Left renal cortex interstitium (tissue), 4 donors: Measurements from ENCODE around the gene FAM110A. TPM values are rescaled to one million over a fixed set of nuclear protein-coding genes. Genes with fewer than 3 reads are reported as not detected.
"Not testable (repeated sequence)": the region's sequence is repeated elsewhere in the genome, so short reads cannot be mapped to it uniquely, and the experiment has no call there.

ENCODE experiments used
- DNase-seq, 4 donors: peaks; one replicate each; pipeline ENCODE4 v3.0.0-alpha.2; 2013; ENCODE audit warnings: low read depth in 4 of 4, low spot score in 2 of 4, missing footprints in 1 of 4
- polyA plus RNA-seq, 4 donors: library from polyadenylated mRNA; unstranded; fragments of 120-200 nt; gene quantifications; one replicate each; pipeline ENCODE4 v1.2.1, GENCODE V29; 2013; ENCODE audit not compliant: insufficient read length in 4 of 4

The FAM110A gene
- polyA plus RNA-seq, 4 donors, result 6.5 to 13.1 (median 9.7) TPM

DNA sequence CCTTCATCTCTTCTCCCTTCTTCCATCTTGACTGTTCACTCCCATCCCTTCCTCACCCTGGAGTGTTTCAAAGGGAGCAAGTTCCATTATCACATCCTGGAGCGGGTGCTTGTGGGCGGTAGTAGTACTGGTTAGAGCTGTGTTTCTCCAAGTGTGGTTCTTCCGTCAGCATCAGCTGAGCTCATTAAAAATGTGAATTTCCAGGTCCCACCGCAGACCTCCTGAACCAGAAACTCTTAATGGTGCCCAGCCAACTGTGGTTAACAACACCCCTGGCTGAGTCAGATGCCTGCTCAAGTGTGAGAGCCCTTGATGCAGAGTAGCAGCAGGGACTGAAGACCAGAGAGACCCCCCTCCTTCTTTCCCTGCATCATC lies 58.2 kb downstream of the FAM110A start:
- peak in 2 of 4 donors; percentile 20 to 32 for DNase-seq

DNA sequence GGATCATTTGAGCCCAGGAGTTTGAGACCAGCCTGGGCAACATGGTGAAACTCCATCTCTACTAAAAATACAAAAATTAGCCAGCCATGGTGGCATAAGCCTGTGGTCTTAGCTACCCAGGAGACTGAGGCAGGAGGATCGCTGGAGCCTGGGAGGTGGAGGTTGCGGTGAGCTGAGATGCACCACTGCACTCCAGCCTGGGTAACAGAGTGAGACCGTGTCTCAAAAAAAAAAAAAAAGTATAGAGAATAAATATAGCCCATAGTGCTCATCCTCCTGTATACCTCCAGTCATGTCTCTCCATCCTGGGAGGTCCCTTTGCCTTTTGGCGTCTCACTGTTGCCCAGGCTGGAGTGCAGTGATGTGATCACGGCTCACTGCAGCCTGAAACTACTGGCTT lies 58.9 kb downstream of the FAM110A start:
- not testable (repeated sequence) for DNase-seq

Other genes with a start within 250 kb of the FAM110A start
- gene TCF15, start 223.4 kb upstream of the FAM110A start, polyA plus RNA-seq, result 1 to 10 TPM; 1.0 to 2.6 (median 1.5) TPM
- gene SRXN1, start 180.5 kb upstream of the FAM110A start, polyA plus RNA-seq, result 10 to 100 TPM; 10.4 to 15.1 (median 13.1) TPM
- under 1 TPM in 3 of 4 donors, not detected in 1; 0.07 to 0.17 (median 0.08) TPM for gene SCRT2, start 157.9 kb upstream of the FAM110A start, polyA plus RNA-seq
- 1 to 10 TPM; 3.4 to 6.6 (median 4.2) TPM for gene SLC52A3, start 65.2 kb upstream of the FAM110A start, polyA plus RNA-seq
- under 1 TPM; 0.17 to 0.40 (median 0.25) TPM for gene ANGPT4, start 82.6 kb downstream of the FAM110A start, polyA plus RNA-seq
- gene RSPO4, start 168.6 kb downstream of the FAM110A start, polyA plus RNA-seq, result 1 to 10 TPM in 3 of 4 donors, under 1 TPM in 1; 0.93 to 2.6 (median 1.7) TPM